HG03060 (cell line): ENCODE measurements around the gene INKA2.

Experiments used
- ATAC-seq: cut with Tn5 transposase; IDR thresholded peaks from one replicate; pipeline ENCODE4 v1.9.1; 2021; ENCODE audit warnings: low read depth, moderate number of reproducible peaks; ENCODE audit not compliant: unreplicated experiment

The INKA2 gene

DNA sequence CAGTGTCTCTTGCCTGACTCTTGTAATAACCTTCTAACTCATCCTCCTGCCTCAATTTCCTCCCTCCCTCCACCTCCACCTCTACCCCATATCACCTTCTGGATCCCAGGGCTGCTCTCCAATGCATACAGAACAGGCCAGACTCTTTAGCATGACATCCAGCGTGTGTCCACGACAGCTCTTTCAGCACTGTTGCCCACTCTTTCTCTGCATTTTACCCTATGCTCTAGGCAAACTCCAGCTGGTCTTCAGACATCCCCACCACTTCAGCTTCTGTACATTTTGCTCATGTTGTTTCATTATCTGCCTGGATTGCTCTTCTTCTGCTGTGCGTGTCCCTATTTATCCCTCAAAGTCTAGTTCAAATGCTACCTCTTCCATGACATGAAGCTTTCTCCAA lies 4.8 kb downstream of the INKA2 start:
- ATAC-seq, result no peak

DNA sequence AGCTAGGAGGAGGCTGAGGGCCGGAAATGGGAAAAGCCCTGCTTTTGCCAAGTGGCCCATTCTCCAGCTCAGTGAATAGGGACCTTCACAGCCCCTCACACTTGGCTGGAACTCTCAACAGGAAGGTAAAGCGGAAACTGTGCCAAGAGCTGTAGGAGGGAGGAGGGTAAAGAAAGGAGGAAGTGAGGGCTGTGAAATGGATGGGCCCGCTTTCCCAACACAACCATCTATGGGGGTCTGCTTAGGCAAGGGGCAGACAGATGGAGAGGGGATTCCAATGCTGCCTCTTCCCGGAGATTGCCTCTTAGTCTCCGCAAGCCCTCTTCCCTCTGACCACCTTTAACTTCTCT lies 5.2 kb downstream of the INKA2 start:
- no peak for ATAC-seq

DNA sequence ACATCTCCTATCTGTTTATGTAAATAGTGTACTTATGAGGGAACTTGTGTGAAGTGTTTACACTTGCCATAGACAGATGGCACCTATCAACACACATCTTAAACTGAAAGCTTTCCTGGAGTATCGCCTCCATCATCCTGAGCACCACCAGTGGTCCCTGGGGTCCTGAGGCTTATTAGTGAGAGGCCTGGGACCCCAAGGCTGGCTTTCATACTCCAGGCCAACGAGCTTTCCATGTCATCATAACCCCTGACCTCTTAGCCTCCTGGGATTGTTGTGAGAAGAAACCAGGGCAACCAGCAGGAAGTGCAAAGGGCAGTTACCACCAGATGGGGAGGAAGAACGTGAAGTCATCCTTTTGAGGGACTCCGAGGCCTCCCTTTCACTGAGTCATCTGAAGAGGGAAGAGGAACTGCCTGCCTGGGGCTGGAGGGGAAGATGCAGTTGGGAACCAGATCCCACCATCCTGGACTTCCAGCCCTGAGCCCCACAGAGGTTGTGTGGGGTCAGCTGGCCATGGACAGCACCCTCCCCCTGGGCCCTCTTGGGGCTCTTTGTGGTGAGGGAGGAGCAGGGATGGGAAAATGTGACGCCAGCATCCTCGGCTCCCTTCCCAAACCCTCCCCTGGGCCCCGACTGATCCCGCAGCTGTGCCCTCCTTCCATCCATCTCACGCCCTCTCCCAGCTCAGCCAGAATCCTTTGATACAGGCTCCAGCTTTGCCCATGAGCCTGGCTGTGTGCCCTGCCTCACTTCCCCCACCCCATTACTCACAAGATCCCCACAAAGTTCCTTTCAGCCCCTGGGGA lies 5.8 kb downstream of the INKA2 start:
- ATAC-seq, result no peak

DNA sequence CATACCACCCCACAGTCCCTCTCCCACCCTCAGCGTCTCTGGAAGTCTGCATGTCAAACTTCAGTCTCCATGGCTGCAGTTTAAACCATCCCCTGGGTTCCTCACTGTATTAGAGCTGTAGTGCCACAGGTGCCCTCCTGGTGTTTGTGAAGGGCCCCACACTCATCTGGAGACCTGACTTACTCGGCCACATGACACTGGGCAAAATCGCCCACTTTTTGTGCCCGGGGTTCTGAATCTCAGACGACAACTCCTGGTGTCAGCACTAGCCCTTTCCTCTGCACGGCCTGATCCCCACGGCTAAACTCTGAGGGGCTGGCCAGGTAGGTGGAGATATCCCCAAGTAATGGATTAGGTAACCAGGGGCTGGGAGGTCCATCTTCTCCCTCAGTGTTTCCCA lies 6.5 kb downstream of the INKA2 start:
- no peak for ATAC-seq

DNA sequence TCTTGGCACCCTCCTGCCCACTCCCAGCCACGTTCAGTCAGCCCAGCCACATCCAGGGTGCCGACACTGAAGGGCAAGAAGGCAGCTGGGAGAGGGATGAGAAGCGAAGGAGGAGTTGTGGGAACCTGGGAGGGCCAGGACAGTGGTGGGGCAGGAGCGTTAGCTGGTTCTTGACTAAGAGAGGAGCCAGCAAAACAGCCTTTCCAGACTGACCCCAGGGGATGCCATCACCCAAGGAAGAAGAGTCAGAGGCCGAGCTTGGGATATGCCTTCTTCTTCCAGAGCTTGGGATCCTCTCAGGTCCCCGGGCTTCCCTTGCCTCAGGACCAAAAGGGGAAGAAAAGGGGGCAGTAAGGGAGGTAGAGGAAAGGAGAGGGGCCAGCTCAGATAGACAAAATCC lies 7.2 kb downstream of the INKA2 start:
- ATAC-seq, result no peak

DNA sequence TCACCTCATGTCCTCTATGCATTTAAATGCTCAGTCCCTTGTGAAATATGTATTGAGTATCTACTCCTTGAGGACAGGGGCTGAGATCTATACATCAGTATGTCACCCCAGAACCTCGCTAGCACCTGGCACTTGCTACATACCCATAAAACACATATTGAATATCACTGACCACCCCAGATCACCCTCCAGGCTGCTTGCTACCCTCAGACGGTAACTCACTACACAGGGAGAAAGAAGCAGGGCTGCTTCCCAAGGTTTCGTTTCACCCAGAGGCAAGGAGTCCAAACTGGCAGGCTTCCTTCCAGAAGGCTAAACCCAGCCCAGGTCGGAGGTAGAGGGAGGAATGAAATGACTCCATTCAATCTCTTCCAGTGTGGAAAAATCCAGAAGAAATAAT lies 8.5 kb downstream of the INKA2 start:
- ATAC-seq, result no peak

DNA sequence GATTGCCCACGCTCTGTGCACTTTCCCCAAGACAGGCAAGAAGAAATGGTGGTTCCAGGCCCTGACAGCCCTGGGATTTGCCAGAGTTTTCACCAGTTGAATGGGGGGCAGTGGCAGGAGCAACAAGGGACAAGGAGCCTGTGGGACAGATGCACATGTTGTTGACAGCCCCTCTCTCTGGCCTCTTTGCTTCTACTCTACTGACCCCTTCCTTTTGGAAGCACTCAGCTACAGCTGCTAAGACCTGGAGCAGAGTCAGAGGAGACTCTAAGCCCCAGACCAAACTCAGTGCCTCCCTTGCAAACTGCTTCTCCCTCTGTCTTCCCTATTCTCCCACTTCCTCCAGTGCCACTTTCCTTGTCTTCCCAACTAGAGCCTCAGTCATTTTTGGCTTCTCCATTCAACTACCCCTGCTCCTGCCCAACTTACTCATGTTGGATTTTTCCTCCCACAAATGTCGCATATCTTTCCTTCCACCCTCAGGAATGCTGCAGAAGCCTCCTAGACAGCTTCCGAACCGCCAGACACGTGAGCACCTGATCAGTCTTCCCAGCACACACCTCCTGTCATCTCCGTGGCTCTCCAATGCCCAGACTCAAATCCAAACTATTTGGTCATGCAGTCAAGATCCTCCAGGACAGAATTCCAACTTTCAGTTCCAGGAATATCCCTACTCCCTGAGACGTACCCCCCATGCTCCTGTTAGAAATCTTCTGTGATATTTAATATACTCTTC lies 9.1 kb downstream of the INKA2 start:
- no peak for ATAC-seq

DNA sequence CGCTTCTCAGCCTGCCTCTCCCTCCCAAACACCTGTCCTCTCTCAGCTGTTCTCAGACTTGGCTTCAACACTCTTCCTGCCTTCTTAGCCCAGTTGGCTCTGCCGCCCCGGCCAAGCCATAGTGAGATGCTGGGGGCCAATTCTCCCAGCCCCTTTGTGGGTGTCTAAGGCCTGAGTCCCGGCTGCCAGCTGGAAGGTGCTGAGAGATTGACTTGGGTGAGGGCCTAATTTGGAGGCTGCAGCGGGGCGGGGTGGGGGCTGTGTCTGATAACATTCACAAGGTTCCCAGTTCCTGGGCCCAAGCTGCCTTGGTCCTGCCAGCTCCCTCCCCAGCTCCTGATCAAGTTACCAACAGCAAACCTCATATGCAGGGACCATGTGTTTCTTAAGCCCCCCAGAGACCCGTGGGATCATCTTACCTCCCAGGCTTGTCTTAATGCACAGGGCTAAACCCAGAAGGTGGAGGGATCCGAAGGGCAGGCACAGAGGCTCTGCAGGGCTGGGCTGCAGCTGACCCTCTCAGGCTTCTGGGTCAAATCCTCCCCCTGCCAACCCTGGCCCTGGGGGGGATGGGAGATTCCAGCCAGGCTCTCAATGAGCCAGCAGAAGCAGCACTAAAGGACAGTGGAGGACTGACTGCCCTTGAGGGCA lies 9.8 kb downstream of the INKA2 start:
- no peak for ATAC-seq

DNA sequence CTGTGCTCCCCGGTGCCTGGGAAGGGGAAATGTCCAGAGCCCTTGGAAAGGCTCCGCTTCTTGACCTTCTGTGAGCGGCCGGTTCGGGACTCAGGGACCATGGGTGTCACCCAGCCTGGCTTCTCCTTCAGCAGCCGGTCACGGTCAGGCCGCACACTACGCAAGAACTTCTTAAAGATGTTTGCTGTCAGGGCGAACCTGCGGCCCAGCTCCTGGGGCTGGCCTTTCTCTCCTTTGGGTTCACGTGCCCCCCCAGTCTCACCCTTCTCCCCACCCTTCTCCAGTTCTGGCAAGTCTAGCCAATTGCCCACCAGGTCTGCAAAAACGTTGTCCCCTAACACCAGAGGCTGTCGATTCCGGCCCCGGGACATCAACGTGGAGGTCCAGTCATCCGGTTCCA lies 12.1 kb downstream of the INKA2 start:
- ATAC-seq, result no peak

DNA sequence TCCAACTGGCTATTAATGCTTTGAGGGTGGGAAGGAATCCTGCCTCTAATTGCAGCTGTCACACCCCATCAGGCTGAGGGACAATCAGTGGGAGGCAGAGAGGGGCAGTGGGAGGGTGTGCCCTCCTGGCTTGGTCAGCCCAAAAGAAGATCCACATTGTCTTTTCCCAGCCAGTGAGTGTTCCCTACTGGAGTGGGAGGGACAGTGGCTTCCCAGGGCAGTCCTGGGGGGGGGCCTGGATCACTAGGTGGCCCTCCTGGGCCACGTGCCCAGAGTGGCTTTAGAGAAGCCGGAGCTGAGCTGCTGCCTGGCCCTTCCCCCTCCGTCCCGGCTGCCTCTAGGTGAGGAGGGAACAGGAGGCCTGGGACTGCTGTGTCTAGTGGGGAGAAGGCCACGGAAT lies 14.0 kb downstream of the INKA2 start:
- ATAC-seq, result no peak

DNA sequence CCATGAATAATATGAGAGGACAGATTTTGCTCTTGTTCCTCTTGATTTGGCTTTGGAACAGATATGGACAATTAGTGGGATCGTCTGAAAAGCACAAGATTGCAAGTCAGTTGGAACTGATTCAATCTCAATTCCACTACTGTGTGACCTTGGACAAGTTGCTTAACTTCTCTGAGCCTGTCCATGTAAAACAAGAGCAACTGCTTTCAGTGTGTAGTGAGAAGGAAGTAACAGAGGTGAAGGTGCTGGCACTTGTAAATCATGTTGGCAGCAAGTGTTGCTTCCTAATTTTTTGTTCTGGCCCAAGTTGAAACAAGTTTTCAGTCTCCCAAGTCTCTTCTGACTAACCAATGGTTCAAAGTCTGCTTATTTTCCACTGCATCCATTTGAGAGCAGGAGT lies 15.3 kb downstream of the INKA2 start:
- ATAC-seq, result no peak

DNA sequence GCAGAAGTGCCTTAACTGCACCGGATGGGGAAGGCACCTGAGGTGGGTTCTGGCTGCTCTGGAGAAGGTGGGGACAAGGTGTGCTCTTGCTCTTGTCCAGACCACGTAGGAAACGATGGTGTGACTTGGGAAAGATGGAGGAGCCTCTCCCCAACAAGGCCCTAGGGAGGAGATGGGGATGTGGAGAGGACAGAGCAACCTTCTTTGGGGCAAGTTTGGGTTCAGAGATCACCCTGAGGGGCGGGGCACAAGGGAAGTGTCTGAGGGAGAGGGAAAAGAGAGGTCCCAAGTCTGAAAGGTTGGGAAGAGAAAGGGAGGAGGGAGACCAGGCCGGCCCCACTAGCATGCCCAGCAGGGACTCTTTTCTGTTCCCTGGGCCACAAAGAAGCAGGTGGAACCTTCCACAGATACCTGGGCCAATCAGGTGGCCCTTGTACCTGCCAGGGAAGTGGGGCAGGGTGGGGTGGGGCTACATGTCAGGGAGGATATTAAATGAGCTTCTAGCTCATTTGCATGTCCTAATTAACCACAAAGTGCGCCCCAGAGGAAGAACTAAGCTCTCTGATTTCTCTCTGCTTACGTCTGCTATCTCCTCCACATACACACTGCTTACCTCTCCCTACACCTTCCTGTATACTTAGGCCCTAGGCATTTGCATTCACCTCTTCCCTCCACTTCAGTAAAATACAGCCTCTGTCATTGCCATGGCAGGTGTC lies 15.9 kb downstream of the INKA2 start:
- no peak for ATAC-seq

DNA sequence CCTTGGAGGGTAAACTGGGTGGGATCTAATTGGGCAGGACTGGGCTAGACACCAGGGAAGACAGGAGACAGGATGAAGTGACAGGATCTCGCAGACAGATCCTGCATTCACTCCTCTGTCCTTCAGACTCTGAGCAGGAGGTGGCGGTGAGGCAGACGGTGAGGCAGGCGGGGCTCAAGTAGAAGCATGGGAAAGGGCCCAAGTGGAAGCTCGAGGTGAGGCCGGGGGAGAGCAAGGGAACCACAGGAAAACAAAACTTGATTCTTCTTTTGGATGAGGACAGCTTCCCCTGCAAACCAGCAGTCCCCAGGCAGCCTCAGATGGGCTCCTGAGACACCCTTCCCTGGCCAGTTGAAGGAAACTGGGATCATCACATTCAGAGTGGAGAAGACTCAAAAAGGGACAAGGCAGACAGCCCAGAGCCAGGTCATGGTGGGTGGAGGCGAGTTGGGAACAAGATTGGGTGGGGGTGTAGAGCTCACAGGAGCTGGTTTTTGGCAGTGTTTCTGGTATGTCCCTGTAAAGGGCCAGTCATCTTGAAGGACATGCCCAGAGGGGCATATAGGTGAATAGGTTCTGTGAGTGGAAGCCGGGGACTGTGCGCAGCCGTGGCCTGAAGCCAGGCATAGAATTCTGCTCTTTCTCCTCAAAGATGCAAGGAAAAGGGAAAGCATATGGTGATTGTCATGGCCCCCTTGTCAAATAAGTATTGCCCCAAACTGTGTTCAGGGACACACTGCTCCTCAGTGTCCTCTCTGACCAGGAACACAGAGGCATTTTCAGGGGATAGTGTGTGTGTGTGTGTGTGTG lies 18.0 kb downstream of the INKA2 start:
- ATAC-seq, result no peak

DNA sequence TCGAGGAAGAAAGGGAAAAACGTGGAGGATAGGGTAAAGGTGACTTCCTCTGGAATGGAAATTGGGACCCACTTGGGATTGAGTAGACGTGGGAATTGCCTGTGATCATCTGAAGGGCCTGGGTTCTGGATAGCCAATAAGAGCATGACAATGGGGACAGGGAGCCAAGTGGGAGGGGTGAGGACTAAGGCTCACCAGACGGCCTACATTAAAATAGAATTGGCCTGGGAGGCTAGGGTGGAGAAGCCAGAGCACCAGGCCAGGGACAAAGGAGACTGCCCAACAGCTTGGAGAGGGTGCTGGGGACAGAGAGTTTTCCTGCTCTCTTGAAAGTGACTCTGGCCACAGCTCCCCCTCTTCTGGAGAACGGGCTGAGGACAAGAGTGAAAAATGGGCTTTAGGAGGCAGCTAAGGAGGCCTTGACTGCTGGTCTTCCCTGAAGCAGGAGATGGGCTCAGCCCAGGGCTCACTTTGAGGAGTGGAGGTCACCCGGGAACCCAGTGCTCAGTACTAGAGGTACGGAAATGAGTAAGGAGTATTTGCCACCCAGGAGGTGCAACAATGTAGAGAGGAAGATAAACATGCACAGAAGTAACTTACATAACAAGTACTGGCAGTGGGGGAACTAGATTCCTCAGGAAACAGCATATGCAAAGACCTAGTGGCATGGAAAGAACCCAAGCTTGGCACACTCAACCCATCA lies 18.8 kb downstream of the INKA2 start:
- ATAC-seq, result no peak

DNA sequence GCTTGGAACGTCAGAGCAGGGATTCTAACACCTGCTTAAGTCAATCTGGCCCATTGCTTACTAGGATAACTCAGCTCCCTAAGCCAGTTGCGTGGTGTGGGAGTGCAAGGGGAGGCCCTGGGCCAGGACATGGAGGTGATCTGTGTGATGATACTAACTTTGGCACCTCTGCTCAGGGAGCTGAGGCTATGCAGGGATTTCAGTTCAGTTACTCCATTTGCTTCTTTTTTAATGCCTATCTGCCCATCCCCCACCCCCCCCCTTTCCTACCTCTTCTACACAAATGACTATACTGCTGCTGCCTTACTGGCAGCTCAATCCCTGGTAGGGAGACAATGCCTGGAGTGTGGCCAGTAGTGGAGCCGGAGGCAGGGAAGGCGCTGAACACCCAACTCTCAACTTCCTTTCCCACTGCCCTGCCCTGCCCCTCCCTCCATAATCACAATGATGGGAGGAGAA lies 19.5 kb downstream of the INKA2 start:
- no peak for ATAC-seq

DNA sequence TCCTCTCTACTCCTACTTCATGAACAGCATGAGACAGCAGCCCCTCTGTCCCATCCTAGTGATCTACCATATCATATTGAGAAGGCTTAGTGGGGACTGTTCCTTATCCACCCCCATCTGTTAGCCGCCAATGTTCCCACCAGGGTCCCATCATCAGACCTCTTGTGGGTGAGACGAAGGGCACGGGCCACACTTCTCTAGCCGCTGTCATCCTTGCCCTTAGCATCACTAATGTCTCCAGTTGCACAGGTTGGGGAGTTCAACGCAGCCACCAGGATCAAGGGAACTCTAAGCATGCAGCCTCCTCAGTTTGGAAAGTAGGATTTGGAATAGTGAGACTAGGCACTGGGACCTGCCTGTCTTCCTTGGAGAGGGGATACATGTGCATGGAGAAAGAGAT lies 20.1 kb downstream of the INKA2 start:
- no peak for ATAC-seq

DNA sequence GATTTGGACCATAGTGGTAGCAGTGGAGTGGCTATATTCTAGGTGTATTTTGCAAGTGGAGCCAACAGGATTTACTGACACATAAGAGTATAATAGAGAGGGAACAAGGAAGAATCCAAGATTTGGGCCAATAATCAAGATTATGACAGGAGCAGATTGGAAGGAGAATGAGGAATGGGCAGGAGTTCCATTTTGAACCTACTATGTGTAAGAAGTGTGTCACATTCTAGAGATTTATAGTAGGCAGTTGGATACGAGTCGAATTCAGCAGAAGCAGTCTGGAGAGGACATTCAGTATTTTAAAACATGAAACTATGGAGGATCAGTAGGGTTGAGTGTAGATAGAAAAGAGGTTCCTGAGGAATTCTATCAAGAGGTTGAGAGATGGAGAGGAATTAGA lies 21.7 kb downstream of the INKA2 start:
- no peak for ATAC-seq

DNA sequence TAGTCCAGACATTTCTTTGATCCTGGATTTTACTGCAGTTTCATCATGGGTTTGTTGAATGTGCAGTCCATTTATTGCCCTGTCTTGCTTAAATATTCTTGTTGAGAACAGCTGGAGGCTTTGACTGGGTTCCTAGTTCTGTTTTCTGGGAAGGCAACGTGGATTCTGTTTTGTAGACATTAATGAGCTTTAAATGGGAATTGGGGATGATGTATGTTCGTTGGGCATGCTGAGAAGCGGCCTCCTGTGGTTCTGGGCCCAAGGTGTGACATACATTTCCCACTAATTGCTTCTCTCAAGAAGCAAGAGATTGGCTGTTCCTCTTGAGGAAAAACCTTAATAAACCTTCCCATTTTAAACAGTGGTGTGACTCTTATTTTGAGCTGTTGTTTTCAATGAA lies 22.9 kb downstream of the INKA2 start:
- ATAC-seq, result no peak

DNA sequence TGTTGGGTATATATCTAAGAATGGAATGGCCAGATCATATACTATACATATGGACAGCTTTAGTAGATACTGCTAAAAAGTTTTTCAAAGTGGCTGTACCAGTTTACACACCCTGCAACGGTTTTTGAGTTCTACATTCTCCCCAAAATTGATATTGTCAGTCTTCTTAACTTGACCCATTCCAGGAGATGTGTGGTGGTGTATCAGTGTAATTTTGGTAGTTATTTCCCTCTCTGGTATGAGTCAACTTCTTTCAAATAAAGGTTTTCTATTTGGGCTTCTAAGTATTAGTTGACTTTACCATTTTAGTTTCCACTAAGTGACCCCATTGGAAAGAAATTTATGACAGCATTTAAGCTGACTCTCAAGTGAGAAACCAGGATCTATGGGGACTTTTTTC lies 29.2 kb downstream of the INKA2 start:
- ATAC-seq, result no peak

DNA sequence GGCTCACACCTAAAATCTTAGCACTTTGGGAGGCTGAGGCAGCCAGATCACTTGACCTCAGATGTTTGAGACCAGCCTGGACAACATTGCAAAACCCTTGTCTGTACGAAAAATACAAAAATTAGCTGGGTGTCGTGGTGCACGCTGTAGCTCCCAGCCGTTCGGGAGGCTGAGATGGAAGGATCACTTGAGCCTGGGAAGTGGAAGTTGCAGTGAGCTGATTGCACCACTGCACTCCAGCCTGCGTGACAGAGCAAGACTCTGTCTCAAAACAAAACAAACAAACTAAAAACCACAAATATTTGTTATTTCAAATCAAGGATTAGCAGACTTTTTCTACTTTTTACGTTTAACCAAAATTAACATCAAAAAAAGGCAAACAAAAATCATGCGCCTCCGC lies 31.3 kb downstream of the INKA2 start:
- no peak for ATAC-seq
